ENCODE data around the gene SAMSN1. TPM values are rescaled to one million over a fixed set of nuclear protein-coding genes. Genes with fewer than 3 reads are reported as not detected.

SAMSN1 gene
- polyA plus RNA-seq, 4 donors = 3.6 to 5.9 (median 4.5) TPM

- no peak for DNase-seq (ENCODE audit: low read depth in 4 of 4, low spot score in 3 of 4)
Measured at GRCh38 chr21:14488672-14489204, 57.4 kb downstream of the SAMSN1 start.

GRCh38 chr21:14487490-14488432 is 58.4 kb downstream of the SAMSN1 start:
- DNase-seq (ENCODE audit: low read depth in 4 of 4, low spot score in 3 of 4) = no peak

GRCh38 chr21:14486869-14487268 is 59.2 kb downstream of the SAMSN1 start:
- no peak for DNase-seq (ENCODE audit: low read depth in 4 of 4, low spot score in 3 of 4)

GRCh38 chr21:14484188-14485009 is 61.7 kb downstream of the SAMSN1 start:
- DNase-seq (ENCODE audit: low read depth in 4 of 4, low spot score in 3 of 4) = no peak

GRCh38 chr21:14483296-14483695 is 62.8 kb downstream of the SAMSN1 start:
- no peak for DNase-seq (ENCODE audit: low read depth in 4 of 4, low spot score in 3 of 4)

GRCh38 chr21:14482165-14482564 is 64.0 kb downstream of the SAMSN1 start:
- no peak for DNase-seq (ENCODE audit: low read depth in 4 of 4, low spot score in 3 of 4)

- no peak for DNase-seq (ENCODE audit: low read depth in 4 of 4, low spot score in 3 of 4)
Measured at GRCh38 chr21:14480411-14481031, 65.6 kb downstream of the SAMSN1 start.

GRCh38 chr21:14479241-14479786 is 66.8 kb downstream of the SAMSN1 start:
- no peak for DNase-seq (ENCODE audit: low read depth in 4 of 4, low spot score in 3 of 4)

GRCh38 chr21:14477841-14478240 is 68.3 kb downstream of the SAMSN1 start:
- no peak for DNase-seq (ENCODE audit: low read depth in 4 of 4, low spot score in 3 of 4)

- no peak for DNase-seq (ENCODE audit: low read depth in 4 of 4, low spot score in 3 of 4)
Measured at GRCh38 chr21:14477133-14477532, 69.0 kb downstream of the SAMSN1 start.

GRCh38 chr21:14474995-14475394 is 71.1 kb downstream of the SAMSN1 start:
- DNase-seq (ENCODE audit: low read depth in 4 of 4, low spot score in 3 of 4) = no peak

GRCh38 chr21:14469641-14470040 is 76.5 kb downstream of the SAMSN1 start:
- no peak for DNase-seq (ENCODE audit: low read depth in 4 of 4, low spot score in 3 of 4)

GRCh38 chr21:14466715-14467114 is 79.4 kb downstream of the SAMSN1 start:
- no peak for DNase-seq (ENCODE audit: low read depth in 4 of 4, low spot score in 3 of 4)

- DNase-seq (ENCODE audit: low read depth in 4 of 4, low spot score in 3 of 4) = no peak
Measured at GRCh38 chr21:14457762-14458161, 88.4 kb downstream of the SAMSN1 start.

- DNase-seq (ENCODE audit: low read depth in 4 of 4, low spot score in 3 of 4) = no peak
Measured at GRCh38 chr21:14456911-14457310, 89.2 kb downstream of the SAMSN1 start.

GRCh38 chr21:14454016-14455009 is 91.8 kb downstream of the SAMSN1 start:
- no peak for DNase-seq (ENCODE audit: low read depth in 4 of 4, low spot score in 3 of 4)

GRCh38 chr21:14453339-14454015 is 92.6 kb downstream of the SAMSN1 start:
- DNase-seq (ENCODE audit: low read depth in 4 of 4, low spot score in 3 of 4) = no peak

- DNase-seq (ENCODE audit: low read depth in 4 of 4, low spot score in 3 of 4) = no peak
Measured at GRCh38 chr21:14452727-14453241, 93.3 kb downstream of the SAMSN1 start.
